Stomach (tissue), 4 donors: ENCODE measurements around the gene ADH7.
"Not testable (repeated sequence)": the region's sequence is repeated elsewhere in the genome, so short reads cannot be mapped to it uniquely, and the experiment has no call there.

Source experiments
- EP300 ChIP-seq: sonication (generic); formaldehyde crosslinking; IDR thresholded peaks from one replicate; pipeline ENCODE4 v1.6.1; 2017; ENCODE audit warnings: antibody characterized with exemption
- POLR2A ChIP-seq, 4 donors: fragments of 450-650 bp; IDR thresholded peaks; one replicate each; pipeline ENCODE4 v1.6.1; 2016; ENCODE audit warnings: antibody characterized with exemption in 4 of 4, control low read depth in 2 of 4, mild to moderate bottlenecking in 1 of 4, moderate library complexity in 1 of 4
- POLR2AphosphoS5 ChIP-seq, 3 donors: sonication (generic); formaldehyde crosslinking; IDR thresholded peaks; one replicate each; pipeline ENCODE4 v1.6.1; 2016; ENCODE audit warnings: antibody characterized with exemption in 3 of 3
- TF ChIP-seq, protein P1 (sequence below), 7 experiments: fragments of 450-650 bp in 4 of 7; fragments of 200-600 bp in 3 of 7; sonication (generic) in 3 of 7; IDR thresholded peaks; one replicate each; pipeline ENCODE4 v1.5.1; 2016 to 2019; ENCODE audit warnings: antibody characterized with exemption in 7 of 7, control low read depth in 2 of 7, mild to moderate bottlenecking in 1 of 7

DNA sequence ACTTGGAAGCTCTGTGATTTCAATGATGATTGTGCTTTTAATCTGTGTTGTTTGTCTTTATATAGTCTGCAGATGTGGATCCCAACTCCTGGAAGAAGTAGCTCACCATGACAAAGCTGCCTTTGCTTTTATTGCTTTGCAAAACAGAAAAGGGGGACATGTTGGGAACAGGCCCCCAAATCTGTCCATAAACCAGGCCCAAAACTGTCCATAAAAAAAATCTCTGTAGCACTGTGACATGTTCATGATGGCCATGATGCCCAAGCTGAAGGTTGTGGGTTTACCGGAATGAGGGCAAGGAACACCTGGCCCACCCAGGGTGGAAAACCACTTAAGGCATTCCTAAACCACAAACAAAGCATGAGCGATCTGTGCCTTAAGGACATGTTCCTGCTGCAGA is 62.7 kb downstream of the ADH7 start:
- not testable (repeated sequence) for TF ChIP-seq POLR2A (IDR thresholded peaks at IDR 0.05); POLR2AphosphoS5 (IDR thresholded peaks at IDR 0.05); EP300
- TF ChIP-seq, protein P1, sequence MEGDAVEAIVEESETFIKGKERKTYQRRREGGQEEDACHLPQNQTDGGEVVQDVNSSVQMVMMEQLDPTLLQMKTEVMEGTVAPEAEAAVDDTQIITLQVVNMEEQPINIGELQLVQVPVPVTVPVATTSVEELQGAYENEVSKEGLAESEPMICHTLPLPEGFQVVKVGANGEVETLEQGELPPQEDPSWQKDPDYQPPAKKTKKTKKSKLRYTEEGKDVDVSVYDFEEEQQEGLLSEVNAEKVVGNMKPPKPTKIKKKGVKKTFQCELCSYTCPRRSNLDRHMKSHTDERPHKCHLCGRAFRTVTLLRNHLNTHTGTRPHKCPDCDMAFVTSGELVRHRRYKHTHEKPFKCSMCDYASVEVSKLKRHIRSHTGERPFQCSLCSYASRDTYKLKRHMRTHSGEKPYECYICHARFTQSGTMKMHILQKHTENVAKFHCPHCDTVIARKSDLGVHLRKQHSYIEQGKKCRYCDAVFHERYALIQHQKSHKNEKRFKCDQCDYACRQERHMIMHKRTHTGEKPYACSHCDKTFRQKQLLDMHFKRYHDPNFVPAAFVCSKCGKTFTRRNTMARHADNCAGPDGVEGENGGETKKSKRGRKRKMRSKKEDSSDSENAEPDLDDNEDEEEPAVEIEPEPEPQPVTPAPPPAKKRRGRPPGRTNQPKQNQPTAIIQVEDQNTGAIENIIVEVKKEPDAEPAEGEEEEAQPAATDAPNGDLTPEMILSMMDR (IDR thresholded peaks at IDR 0.05), result not testable (repeated sequence)
